LNCAP (cell line): Measurements from ENCODE around the gene EEFSEC.

Experiments used
- CTCF ChIP-seq: fragments of 450-650 bp; IDR thresholded peaks from 2 replicates; pipeline ENCODE4 v1.5.1; 2017; ENCODE audit warnings: mild to moderate bottlenecking

The EEFSEC gene

GRCh38 chr3:128190501-128190900 lies 37.2 kb downstream of the EEFSEC start:
- TF ChIP-seq CTCF: no peak

- TF ChIP-seq CTCF: no peak
Observed at GRCh38 chr3:128192131-128192530, 38.9 kb downstream of the EEFSEC start.

- TF ChIP-seq CTCF: no peak
Observed at GRCh38 chr3:128193168-128193567, 39.9 kb downstream of the EEFSEC start.

GRCh38 chr3:128194843-128195242 lies 41.6 kb downstream of the EEFSEC start:
- no peak for TF ChIP-seq CTCF

GRCh38 chr3:128195369-128195768 lies 42.1 kb downstream of the EEFSEC start:
- TF ChIP-seq CTCF: no peak

GRCh38 chr3:128195802-128196201 lies 42.5 kb downstream of the EEFSEC start:
- no peak for TF ChIP-seq CTCF

GRCh38 chr3:128196647-128197046 lies 43.4 kb downstream of the EEFSEC start:
- TF ChIP-seq CTCF: no peak

- no peak for TF ChIP-seq CTCF
Observed at GRCh38 chr3:128197855-128198254, 44.6 kb downstream of the EEFSEC start.
